ENCODE measurements around the gene SKP2.
"Not testable (repeated sequence)": the region's sequence is repeated elsewhere in the genome, so short reads cannot be mapped to it uniquely, and the experiment has no call there.

DNA sequence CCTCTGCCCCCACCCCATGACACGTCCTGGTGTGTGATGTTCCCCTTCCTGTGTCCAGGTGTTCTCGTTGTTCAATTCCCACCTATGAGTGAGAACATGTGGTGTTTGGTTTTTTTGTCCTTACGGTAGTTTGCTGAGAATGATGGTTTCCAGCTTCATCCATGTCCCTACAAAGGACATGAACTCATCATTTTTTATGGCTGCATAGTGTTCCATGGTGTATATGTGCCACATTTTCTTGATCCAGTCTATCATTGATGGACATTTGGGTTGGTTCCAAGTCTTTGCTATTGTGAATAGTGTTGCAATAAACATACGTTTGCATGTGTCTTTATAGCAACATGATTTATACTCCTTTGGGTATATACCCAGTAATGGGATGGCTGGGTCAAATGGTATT lies 32.5 kb downstream of the SKP2 start:
- TF ChIP-seq, protein P1, sequence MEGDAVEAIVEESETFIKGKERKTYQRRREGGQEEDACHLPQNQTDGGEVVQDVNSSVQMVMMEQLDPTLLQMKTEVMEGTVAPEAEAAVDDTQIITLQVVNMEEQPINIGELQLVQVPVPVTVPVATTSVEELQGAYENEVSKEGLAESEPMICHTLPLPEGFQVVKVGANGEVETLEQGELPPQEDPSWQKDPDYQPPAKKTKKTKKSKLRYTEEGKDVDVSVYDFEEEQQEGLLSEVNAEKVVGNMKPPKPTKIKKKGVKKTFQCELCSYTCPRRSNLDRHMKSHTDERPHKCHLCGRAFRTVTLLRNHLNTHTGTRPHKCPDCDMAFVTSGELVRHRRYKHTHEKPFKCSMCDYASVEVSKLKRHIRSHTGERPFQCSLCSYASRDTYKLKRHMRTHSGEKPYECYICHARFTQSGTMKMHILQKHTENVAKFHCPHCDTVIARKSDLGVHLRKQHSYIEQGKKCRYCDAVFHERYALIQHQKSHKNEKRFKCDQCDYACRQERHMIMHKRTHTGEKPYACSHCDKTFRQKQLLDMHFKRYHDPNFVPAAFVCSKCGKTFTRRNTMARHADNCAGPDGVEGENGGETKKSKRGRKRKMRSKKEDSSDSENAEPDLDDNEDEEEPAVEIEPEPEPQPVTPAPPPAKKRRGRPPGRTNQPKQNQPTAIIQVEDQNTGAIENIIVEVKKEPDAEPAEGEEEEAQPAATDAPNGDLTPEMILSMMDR (IDR thresholded peaks at IDR 0.05 in 4 of 5, conservative IDR thresholded peaks at IDR 0.05 in 1 of 5) = not testable (repeated sequence)
- TF ChIP-seq POLR2A (IDR thresholded peaks at IDR 0.05) = not testable (repeated sequence)

Data from gastrocnemius medialis (tissue), 4 donors.